Common myeloid progenitor, CD34-positive (primary cell): ENCODE measurements around the gene FGF12.

Experiments
- CTCF ChIA-PET: fragments of 350-600 bp; sonication (Branson Sonifier 250); formaldehyde crosslinking; loops from one replicate; lab custom pipeline; 2021; ENCODE audit warnings: antibody characterized with exemption; lab: Charles Lee
- POLR2A ChIA-PET: fragments of 350-600 bp; sonication (Branson Sonifier 250); formaldehyde crosslinking; loops from one replicate; lab custom pipeline; 2021; ENCODE audit warnings: antibody characterized with exemption; lab: Charles Lee
- DNase-seq, 3 donors: peaks; one replicate each; pipeline versions ENCODE4 v3.0.0 to v3.0.0-alpha.2; 2013
- H3K27ac ChIP-seq, 2 experiments: 1 replicate in 1 of 2; 2 replicates in 1 of 2; pipeline ENCODE4 v1.7.0; 2013; ENCODE audit warnings: inconsistent platforms in 2 of 2, low read length in 2 of 2, mild to moderate bottlenecking in 2 of 2, low read depth in 1 of 2, moderate library complexity in 1 of 2; ENCODE audit not compliant: severe bottlenecking in 2 of 2, insufficient read depth in 1 of 2, poor library complexity in 1 of 2
- H3K27me3 ChIP-seq, 5 experiments: replicated peaks in 2 of 5; 1 replicate in 3 of 5; 2 replicates in 2 of 5; pipeline versions ENCODE4 v1.6.1 to v1.7.0; 2013; ENCODE audit warnings: low read length in 4 of 5, mild to moderate bottlenecking in 2 of 5, moderate library complexity in 2 of 5, inconsistent platforms in 1 of 5; ENCODE audit not compliant: insufficient read depth in 5 of 5, control insufficient read depth in 4 of 5
- H3K36me3 ChIP-seq, 4 experiments: 1 replicate in 2 of 4; 2 replicates in 2 of 4; pipeline versions ENCODE4 v1.6.1 to v1.7.0; 2013; ENCODE audit warnings: low read length in 3 of 4, control low read depth in 1 of 4, mild to moderate bottlenecking in 1 of 4; ENCODE audit not compliant: control insufficient read depth in 4 of 4, insufficient read depth in 4 of 4
- H3K4me1 ChIP-seq, 4 experiments: 1 replicate in 3 of 4; 2 replicates in 1 of 4; pipeline versions ENCODE4 v1.6.1 to v1.7.1; 2013; ENCODE audit warnings: low read length in 3 of 4, mild to moderate bottlenecking in 3 of 4, control low read depth in 1 of 4, inconsistent platforms in 1 of 4, moderate library complexity in 1 of 4; ENCODE audit not compliant: control insufficient read depth in 4 of 4, insufficient read depth in 4 of 4; ENCODE audit errors: control extremely low read depth in 1 of 4
- H3K4me3 ChIP-seq, 7 experiments: 1 replicate in 4 of 7; 2 replicates in 3 of 7; pipeline versions ENCODE4 v1.5.1 to v1.7.0; 2013; ENCODE audit warnings: mild to moderate bottlenecking in 7 of 7, low read length in 6 of 7, moderate library complexity in 6 of 7, inconsistent platforms in 2 of 7, low read depth in 2 of 7, control low read depth in 1 of 7; ENCODE audit not compliant: insufficient read depth in 4 of 7, control insufficient read depth in 1 of 7; ENCODE audit errors: extremely low read depth in 1 of 7
- H3K9me3 ChIP-seq, 5 experiments: 1 replicate in 4 of 5; 2 replicates in 1 of 5; pipeline versions ENCODE4 v1.6.1 to v1.7.1; 2013; ENCODE audit warnings: low read length in 4 of 5, mild to moderate bottlenecking in 2 of 5, inconsistent platforms in 1 of 5, low read depth in 1 of 5, moderate library complexity in 1 of 5; ENCODE audit not compliant: control insufficient read depth in 4 of 5, insufficient read depth in 2 of 5; ENCODE audit errors: control extremely low read depth in 1 of 5
- WGBS: methylation state at CpG from one replicate; pipeline ENCODE4 v1.1.5; 2013; ENCODE audit not compliant: insufficient coverage; 5-methylcytosine and 5-hydroxymethylcytosine counted together

The FGF12 gene

DNA sequence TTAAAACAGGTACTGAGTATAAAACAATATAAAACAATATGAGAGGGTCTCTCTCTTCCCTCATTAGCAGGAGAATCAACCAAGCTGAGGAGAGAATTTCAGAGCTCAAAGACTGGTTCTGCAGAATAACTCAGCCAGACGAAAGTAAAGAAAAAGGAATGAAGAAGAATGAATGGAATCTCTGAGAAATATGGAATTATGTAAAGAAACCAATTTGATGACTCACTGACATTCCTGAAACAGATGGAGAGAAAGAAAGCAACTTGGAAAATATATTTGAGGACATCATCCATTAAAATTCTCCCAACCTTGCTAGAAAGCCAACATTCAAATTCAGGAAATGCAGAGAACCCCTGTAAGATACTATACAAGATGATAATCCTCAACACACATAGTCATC, 635.5 kb downstream of the FGF12 start:
- no peaks in the 10 kb centered on the region for H3K4me1 ChIP-seq
- peaks cover 0 to 1% (median 0%) of the 10 kb centered on the region in 5 experiments for H3K9me3 ChIP-seq
- ChIA-PET CTCF (no interaction called here), POLR2A (no interaction called here)
- no peaks in the 10 kb centered on the region for H3K27me3 ChIP-seq
- WGBS = 100% methylated on average over 1 of the region's 1 CpG
- no peaks in the 10 kb centered on the region for H3K36me3 ChIP-seq
- no peak for DNase-seq
- H3K27ac ChIP-seq = no peak overlapping the region
- H3K4me3 ChIP-seq = no peak overlapping the region

GRCh38 chr3:192090586-192090985, 636.8 kb downstream of the FGF12 start:
- H3K9me3 ChIP-seq = peaks cover 0 to 1% (median 0%) of the 10 kb centered on the region in 5 experiments
- CTCF ChIA-PET = no interaction called here
- H3K27ac ChIP-seq = no peak overlapping the region
- no peak for DNase-seq
- POLR2A ChIA-PET = no interaction called here
- no peak overlapping the region for H3K4me3 ChIP-seq
- no peaks in the 10 kb centered on the region for H3K27me3 ChIP-seq
- H3K4me1 ChIP-seq = no peaks in the 10 kb centered on the region
- no peaks in the 10 kb centered on the region for H3K36me3 ChIP-seq
